ENCODE measurements around the gene JAML.

The JAML gene

GRCh38 chr11:118212131-118212725 is 12.6 kb downstream of the JAML start:
- no peaks in the 10 kb centered on the region for H3K9me3 ChIP-seq
- H3K4me1 ChIP-seq = no peaks in the 10 kb centered on the region
- H3K36me3 ChIP-seq = no peaks in the 10 kb centered on the region
- intact Hi-C loops (cut with DNase I; ENCODE audit: low total_unique reads) = no loop called here
- peaks cover 0 to 31% of the 10 kb centered on the region in 2 donors for H3K27me3 ChIP-seq
- H3K4me3 ChIP-seq = no peak overlapping the region
- TF ChIP-seq CTCF (IDR thresholded peaks at IDR 0.05) = no peak
- no peak for DNase-seq
- H3K27ac ChIP-seq = no peak overlapping the region

GRCh38 chr11:118211006-118211405 is 13.8 kb downstream of the JAML start:
- no peak for DNase-seq

GRCh38 chr11:118210323-118210722 is 14.5 kb downstream of the JAML start:
- TF ChIP-seq CTCF (IDR thresholded peaks at IDR 0.05) = no peak
- Histone ChIP-seq H3K27ac (no peak overlapping the region), H3K4me1 (no peaks in the 10 kb centered on the region), H3K27me3 (peaks cover 0 to 35% of the 10 kb centered on the region in 2 donors), H3K36me3 (no peaks in the 10 kb centered on the region), H3K4me3 (no peak overlapping the region), H3K9me3 (no peaks in the 10 kb centered on the region)
- intact Hi-C loops (cut with DNase I; ENCODE audit: low total_unique reads) = no loop called here
- no peak for DNase-seq

More at GRCh38 chr11:118211006-118211405, 13.8 kb downstream of the JAML start:
- H3K9me3 ChIP-seq = no peaks in the 10 kb centered on the region
- intact Hi-C loops (cut with DNase I; ENCODE audit: low total_unique reads) = no loop called here
- no peak for TF ChIP-seq CTCF (IDR thresholded peaks at IDR 0.05)
- H3K36me3 ChIP-seq = no peaks in the 10 kb centered on the region
- H3K4me1 ChIP-seq = no peaks in the 10 kb centered on the region
- peaks cover 0 to 37% of the 10 kb centered on the region in 2 donors for H3K27me3 ChIP-seq
- no peak overlapping the region for H3K27ac ChIP-seq
- no peak overlapping the region for H3K4me3 ChIP-seq

- Histone ChIP-seq H3K4me1 (no peaks in the 10 kb centered on the region), H3K27ac (no peak overlapping the region), H3K36me3 (no peaks in the 10 kb centered on the region), H3K9me3 (no peaks in the 10 kb centered on the region), H3K4me3 (no peak overlapping the region), H3K27me3 (peaks cover 0 to 39% of the 10 kb centered on the region in 2 donors)
- intact Hi-C loops (cut with DNase I; ENCODE audit: low total_unique reads) = no loop called here
- no peak for TF ChIP-seq CTCF (IDR thresholded peaks at IDR 0.05)
- no peak for DNase-seq
Observed at GRCh38 chr11:118209033-118209432, 15.8 kb downstream of the JAML start.

GRCh38 chr11:118207079-118207478 is 17.7 kb downstream of the JAML start:
- Histone ChIP-seq H3K4me1 (no peaks in the 10 kb centered on the region), H3K9me3 (no peaks in the 10 kb centered on the region), H3K4me3 (no peak overlapping the region), H3K27me3 (peaks cover 0 to 34% of the 10 kb centered on the region in 2 donors), H3K27ac (no peak overlapping the region), H3K36me3 (no peaks in the 10 kb centered on the region)
- no peak for TF ChIP-seq CTCF (IDR thresholded peaks at IDR 0.05)
- no peak for DNase-seq
- intact Hi-C loops (cut with DNase I; ENCODE audit: low total_unique reads) = no loop called here
